ENCODE results near the gene C1QTNF8.

The C1QTNF8 gene

DNA sequence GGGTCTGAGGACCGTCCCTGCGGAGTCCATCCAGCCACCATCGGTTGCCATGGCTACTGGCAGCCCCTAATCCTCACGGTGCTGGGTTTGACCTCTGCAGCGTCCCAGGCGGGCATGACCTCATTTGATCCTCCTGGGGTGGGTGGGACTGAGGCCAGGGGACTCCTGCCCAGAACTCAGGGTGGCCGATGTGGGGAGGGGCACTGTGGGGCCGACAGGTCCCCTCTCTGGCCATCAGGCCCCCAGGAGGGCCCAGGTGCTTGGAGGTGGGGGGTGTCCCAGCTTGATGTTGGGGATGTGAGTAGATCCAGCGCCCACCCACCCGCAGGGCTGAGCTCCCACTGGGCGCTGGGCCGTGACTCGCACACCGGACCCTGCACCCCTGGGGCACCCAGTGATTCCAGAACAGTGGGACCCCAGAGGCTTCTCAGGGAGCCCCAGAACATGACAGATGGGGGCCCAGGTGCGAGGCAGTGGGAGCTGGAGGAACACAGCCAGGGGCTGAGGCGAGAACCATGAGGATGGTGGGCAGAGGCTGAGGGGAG, 25.1 kb downstream of the C1QTNF8 start:
- Histone ChIP-seq H3K9ac (no peak overlapping the region), H3K4me2 (no peak overlapping the region), H4K20me1 (ENCODE audit: insufficient read depth) (no peaks in the 10 kb centered on the region), H3K79me2 (ENCODE audit: insufficient read depth, low read depth) (no peaks in the 10 kb centered on the region), H3K36me3 (ENCODE audit: insufficient read depth) (no peaks in the 10 kb centered on the region), H2AFZ (ENCODE audit: low read depth) (no peak overlapping the region), H3K27me3 (ENCODE audit: insufficient read depth, low read depth) (peaks cover 78% of the 10 kb centered on the region), H3K27ac (no peak overlapping the region), H3K4me1 (ENCODE audit: low read depth, poor library complexity, severe bottlenecking) (no peaks in the 10 kb centered on the region), H3K4me3 (IDR thresholded peaks at IDR 0.05; ENCODE audit: insufficient read depth, low read depth, low read length) (no peak overlapping the region)
- TF ChIP-seq, protein P1, sequence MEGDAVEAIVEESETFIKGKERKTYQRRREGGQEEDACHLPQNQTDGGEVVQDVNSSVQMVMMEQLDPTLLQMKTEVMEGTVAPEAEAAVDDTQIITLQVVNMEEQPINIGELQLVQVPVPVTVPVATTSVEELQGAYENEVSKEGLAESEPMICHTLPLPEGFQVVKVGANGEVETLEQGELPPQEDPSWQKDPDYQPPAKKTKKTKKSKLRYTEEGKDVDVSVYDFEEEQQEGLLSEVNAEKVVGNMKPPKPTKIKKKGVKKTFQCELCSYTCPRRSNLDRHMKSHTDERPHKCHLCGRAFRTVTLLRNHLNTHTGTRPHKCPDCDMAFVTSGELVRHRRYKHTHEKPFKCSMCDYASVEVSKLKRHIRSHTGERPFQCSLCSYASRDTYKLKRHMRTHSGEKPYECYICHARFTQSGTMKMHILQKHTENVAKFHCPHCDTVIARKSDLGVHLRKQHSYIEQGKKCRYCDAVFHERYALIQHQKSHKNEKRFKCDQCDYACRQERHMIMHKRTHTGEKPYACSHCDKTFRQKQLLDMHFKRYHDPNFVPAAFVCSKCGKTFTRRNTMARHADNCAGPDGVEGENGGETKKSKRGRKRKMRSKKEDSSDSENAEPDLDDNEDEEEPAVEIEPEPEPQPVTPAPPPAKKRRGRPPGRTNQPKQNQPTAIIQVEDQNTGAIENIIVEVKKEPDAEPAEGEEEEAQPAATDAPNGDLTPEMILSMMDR (conservative IDR thresholded peaks at IDR 0.05; ENCODE audit: low read depth, low read length) = no peak

DNA sequence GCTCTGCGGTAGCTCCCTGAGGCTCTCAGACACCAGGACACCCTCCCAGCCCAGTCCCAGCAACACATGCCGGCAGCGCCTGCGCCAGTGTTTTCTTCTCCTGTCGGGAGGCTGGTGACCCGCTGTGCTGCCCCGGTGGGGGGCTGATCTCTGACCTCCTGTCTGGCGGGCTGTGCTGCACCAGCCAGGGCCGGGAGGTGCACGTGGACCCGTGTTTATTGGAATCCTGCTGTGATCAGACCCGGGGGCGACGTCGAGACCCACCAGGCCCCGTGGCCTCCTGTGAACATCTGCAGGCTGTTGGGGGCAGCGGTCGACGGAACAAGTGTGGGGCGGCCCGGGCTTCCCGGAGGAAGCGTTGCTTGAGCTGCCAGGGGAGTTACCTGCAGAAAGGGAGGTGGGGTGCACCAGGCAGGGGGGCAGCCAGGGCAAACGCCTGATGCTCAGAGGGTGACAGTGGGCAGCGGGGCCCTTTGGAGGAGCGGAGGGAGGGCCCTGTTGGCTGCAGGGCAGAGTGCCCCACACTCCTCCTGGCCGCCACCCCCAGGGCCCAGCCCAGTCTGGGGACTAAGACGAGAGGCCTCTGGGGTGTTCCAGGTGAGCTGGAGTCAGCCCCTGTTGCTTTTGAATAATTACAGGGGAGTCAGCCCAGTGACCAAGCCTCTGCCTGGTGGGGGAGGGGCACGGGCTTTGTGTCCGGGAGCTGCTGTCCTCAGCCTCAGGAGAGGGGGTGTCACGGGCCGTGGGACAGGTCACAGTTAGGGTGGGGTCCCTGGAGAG, 25.8 kb downstream of the C1QTNF8 start:
- Histone ChIP-seq H3K4me1 (ENCODE audit: low read depth, poor library complexity, severe bottlenecking) (no peaks in the 10 kb centered on the region), H4K20me1 (ENCODE audit: insufficient read depth) (no peaks in the 10 kb centered on the region), H3K4me2 (no peak overlapping the region), H3K9ac (no peak overlapping the region), H3K4me3 (IDR thresholded peaks at IDR 0.05; ENCODE audit: insufficient read depth, low read depth, low read length) (no peak overlapping the region), H2AFZ (ENCODE audit: low read depth) (no peak overlapping the region), H3K27ac (no peak overlapping the region), H3K79me2 (ENCODE audit: insufficient read depth, low read depth) (no peaks in the 10 kb centered on the region), H3K36me3 (ENCODE audit: insufficient read depth) (no peaks in the 10 kb centered on the region), H3K27me3 (ENCODE audit: insufficient read depth, low read depth) (peaks cover 81% of the 10 kb centered on the region)
- TF ChIP-seq, protein P1 (conservative IDR thresholded peaks at IDR 0.05; ENCODE audit: low read depth, low read length) = no peak

DNA sequence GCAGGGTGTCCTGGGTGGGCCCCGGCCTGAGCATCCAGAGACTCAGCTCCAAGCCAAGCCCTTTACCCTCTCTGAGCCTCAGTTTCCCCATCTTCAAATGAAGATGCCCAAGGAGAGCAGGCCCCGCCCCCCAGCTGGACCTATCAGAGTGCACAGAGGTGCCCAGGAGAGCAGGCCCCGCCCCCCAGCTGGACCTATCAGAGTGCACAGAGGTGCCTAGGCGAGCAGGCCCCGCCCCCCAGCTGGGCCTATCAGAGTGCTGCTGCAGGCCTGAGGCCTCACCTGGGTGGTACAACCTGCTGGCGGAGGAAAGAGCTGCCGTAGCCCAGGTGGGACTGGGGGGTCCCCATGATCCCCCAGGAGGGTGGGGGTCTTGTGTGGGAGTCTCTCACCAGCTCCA, 26.9 kb downstream of the C1QTNF8 start:
- H4K20me1 ChIP-seq (ENCODE audit: insufficient read depth) = no peaks in the 10 kb centered on the region
- no peaks in the 10 kb centered on the region for H3K79me2 ChIP-seq (ENCODE audit: insufficient read depth, low read depth)
- H2AFZ ChIP-seq (ENCODE audit: low read depth) = no peak overlapping the region
- no peak overlapping the region for H3K4me3 ChIP-seq (IDR thresholded peaks at IDR 0.05; ENCODE audit: insufficient read depth, low read depth, low read length)
- no peak overlapping the region for H3K9ac ChIP-seq
- no peaks in the 10 kb centered on the region for H3K36me3 ChIP-seq (ENCODE audit: insufficient read depth)
- no peak overlapping the region for H3K4me2 ChIP-seq
- TF ChIP-seq, protein P1 (conservative IDR thresholded peaks at IDR 0.05; ENCODE audit: low read depth, low read length) = no peak
- H3K4me1 ChIP-seq (ENCODE audit: low read depth, poor library complexity, severe bottlenecking) = no peaks in the 10 kb centered on the region
- H3K27me3 ChIP-seq (ENCODE audit: insufficient read depth, low read depth) = peaks cover 81% of the 10 kb centered on the region
- H3K27ac ChIP-seq = no peak overlapping the region

DNA sequence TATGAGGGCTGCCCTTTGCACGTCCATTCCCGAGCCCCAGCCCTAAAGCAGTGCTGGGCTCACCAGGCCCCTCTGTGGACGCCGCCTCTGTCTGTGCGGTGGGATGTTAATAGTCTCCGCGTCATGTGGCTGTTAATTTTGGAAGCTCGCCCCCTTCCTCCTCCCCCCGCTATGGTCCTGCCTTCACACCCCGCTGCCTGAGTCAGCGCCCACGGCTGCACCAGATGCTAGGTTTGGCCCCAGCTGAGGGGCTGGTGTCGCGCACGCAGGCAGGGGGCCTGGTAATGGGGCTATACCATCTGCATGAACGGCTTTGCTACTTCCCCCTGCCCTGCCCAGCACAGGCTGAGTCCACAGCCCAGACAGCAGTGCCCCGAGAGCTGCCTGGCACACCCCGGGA, 27.6 kb downstream of the C1QTNF8 start:
- H3K4me1 ChIP-seq (ENCODE audit: low read depth, poor library complexity, severe bottlenecking) = no peaks in the 10 kb centered on the region
- no peaks in the 10 kb centered on the region for H3K36me3 ChIP-seq (ENCODE audit: insufficient read depth)
- TF ChIP-seq, protein P1 (conservative IDR thresholded peaks at IDR 0.05; ENCODE audit: low read depth, low read length) = no peak
- no peak overlapping the region for H3K4me2 ChIP-seq
- no peaks in the 10 kb centered on the region for H3K79me2 ChIP-seq (ENCODE audit: insufficient read depth, low read depth)
- H2AFZ ChIP-seq (ENCODE audit: low read depth) = no peak overlapping the region
- no peaks in the 10 kb centered on the region for H4K20me1 ChIP-seq (ENCODE audit: insufficient read depth)
- H3K4me3 ChIP-seq (IDR thresholded peaks at IDR 0.05; ENCODE audit: insufficient read depth, low read depth, low read length) = no peak overlapping the region
- peaks cover 85% of the 10 kb centered on the region for H3K27me3 ChIP-seq (ENCODE audit: insufficient read depth, low read depth)
- H3K9ac ChIP-seq = no peak overlapping the region
- H3K27ac ChIP-seq = no peak overlapping the region

Measured in KMS-11 (cell line).